COLO829 (cell line): ENCODE results near the gene TMC8.
"Not testable (repeated sequence)": the region's sequence is repeated elsewhere in the genome, so short reads cannot be mapped to it uniquely, and the experiment has no call there.

Experiments
- DNase-seq: peaks from one replicate; pipeline ENCODE4 v3.0.0; 2012; ENCODE audit warnings: low spot score

Gene TMC8

GRCh38 chr17:78130437-78131101 is at the start of gene TMC8:
Gene TMC8 (plus strand): TSS chr17:78130771. CDS start chr17:78131589, 818 bp downstream.
- no peak for DNase-seq

- DNase-seq = no peak
These were observed 49.0 kb upstream of the TMC8 start for GRCh38 chr17:78081551-78081950.

- DNase-seq = not testable (repeated sequence)
These were observed 48.2 kb upstream of the TMC8 start for GRCh38 chr17:78082355-78082872.

- no peak for DNase-seq
These were observed 47.6 kb upstream of the TMC8 start for GRCh38 chr17:78082988-78083387.

GRCh38 chr17:78086740-78087139 is 43.8 kb upstream of the TMC8 start:
- DNase-seq = no peak

- no peak for DNase-seq
These were observed 42.0 kb upstream of the TMC8 start for GRCh38 chr17:78088529-78088928.

- no peak for DNase-seq
These were observed 40.8 kb upstream of the TMC8 start for GRCh38 chr17:78089576-78090281.

GRCh38 chr17:78092794-78093324 is 37.7 kb upstream of the TMC8 start:
- DNase-seq = no peak

GRCh38 chr17:78095035-78095434 is 35.5 kb upstream of the TMC8 start:
- DNase-seq = no peak

GRCh38 chr17:78096093-78096492 is 34.5 kb upstream of the TMC8 start:
- DNase-seq = no peak

- no peak for DNase-seq
These were observed 29.5 kb upstream of the TMC8 start for GRCh38 chr17:78101112-78101511.

GRCh38 chr17:78101542-78101941 is 29.0 kb upstream of the TMC8 start:
- DNase-seq = no peak

GRCh38 chr17:78103311-78103710 is 27.3 kb upstream of the TMC8 start:
- DNase-seq = no peak

GRCh38 chr17:78104540-78104941 is 26.0 kb upstream of the TMC8 start:
- DNase-seq = no peak

GRCh38 chr17:78105101-78105500 is 25.5 kb upstream of the TMC8 start:
- peak; percentile 62 for DNase-seq

GRCh38 chr17:78105551-78105950 is 25.0 kb upstream of the TMC8 start:
- no peak for DNase-seq

- DNase-seq = no peak
These were observed 24.4 kb upstream of the TMC8 start for GRCh38 chr17:78106211-78106610.

- DNase-seq = no peak
These were observed 23.1 kb upstream of the TMC8 start for GRCh38 chr17:78107457-78107856.

- no peak for DNase-seq
These were observed 22.4 kb upstream of the TMC8 start for GRCh38 chr17:78107976-78108725.

- DNase-seq = no peak
These were observed 21.7 kb upstream of the TMC8 start for GRCh38 chr17:78108726-78109488.

- DNase-seq = no peak
These were observed 21.1 kb upstream of the TMC8 start for GRCh38 chr17:78109489-78109761.
